Transverse colon (tissue), 4 donors: ENCODE measurements around the gene ISLR. TPM values are rescaled to one million over a fixed set of nuclear protein-coding genes. Genes with fewer than 3 reads are reported as not detected.

ENCODE experiments used
- DNase-seq: peaks from one replicate; pipeline ENCODE4 v3.0.0-alpha.2; 2019
- H3K27ac ChIP-seq, 4 donors: fragments of 200-600 bp; sonication (generic); 2 replicates each; pipeline ENCODE4 v1.5.1; 2016 to 2018; ENCODE audit warnings: inconsistent platforms in 4 of 4
- H3K27me3 ChIP-seq: fragments of 200-600 bp; sonication (generic); 2 replicates; pipeline ENCODE4 v1.5.1; 2017; ENCODE audit warnings: inconsistent platforms
- H3K36me3 ChIP-seq, 4 donors: fragments of 200-600 bp; sonication (generic); 2 replicates each; pipeline ENCODE4 v1.5.1; 2017 to 2019; ENCODE audit warnings: inconsistent platforms in 4 of 4
- H3K4me1 ChIP-seq, 4 donors: fragments of 200-600 bp; sonication (generic); 2 replicates each; pipeline ENCODE4 v1.5.1; 2017 to 2020; ENCODE audit warnings: inconsistent platforms in 4 of 4
- H3K4me3 ChIP-seq, 4 donors: fragments of 200-600 bp; sonication (generic); 1 replicate in 1 of 4; 2 replicates in 3 of 4; pipeline versions ENCODE4 v1.5.1 to v1.6.1; 2017 to 2019; ENCODE audit warnings: inconsistent platforms in 4 of 4
- H3K9me3 ChIP-seq, 2 donors: fragments of 200-600 bp; sonication (generic); 2 replicates each; pipeline ENCODE4 v1.5.1; 2017 to 2019; ENCODE audit warnings: inconsistent platforms in 2 of 2
- CTCF ChIP-seq, 5 experiments: fragments of 200-600 bp in 3 of 5; fragments of 450-650 bp in 2 of 5; sonication (generic) in 3 of 5; IDR thresholded peaks; 1 replicate in 2 of 5; 2 replicates in 3 of 5; pipeline ENCODE4 v1.5.1; 2016 to 2017; ENCODE audit warnings: antibody characterized with exemption in 5 of 5, inconsistent platforms in 3 of 5, mild to moderate bottlenecking in 2 of 5, moderate library complexity in 1 of 5
- EP300 ChIP-seq: sonication (generic); formaldehyde crosslinking; IDR thresholded peaks from one replicate; pipeline ENCODE4 v1.6.1; 2017; ENCODE audit warnings: antibody characterized with exemption, low read depth
- POLR2A ChIP-seq: fragments of 450-650 bp; IDR thresholded peaks from one replicate; pipeline ENCODE4 v1.6.1; 2016; ENCODE audit warnings: antibody characterized with exemption, mild to moderate bottlenecking, moderate library complexity
- POLR2AphosphoS5 ChIP-seq, 3 donors: sonication (generic); formaldehyde crosslinking; IDR thresholded peaks; one replicate each; pipeline ENCODE4 v1.6.1; 2016; ENCODE audit warnings: antibody characterized with exemption in 3 of 3
- WGBS, 2 donors: methylation state at CpG; one replicate each; pipeline ENCODE4 v1.1.5; 2018; ENCODE audit warnings: low coverage in 1 of 2; 5-methylcytosine and 5-hydroxymethylcytosine counted together
- in situ Hi-C, 4 donors: fragments of 200-750 bp; cut with MboI; loops; one replicate each; pipeline versions ENCODE4 v1.15.0 to v1.15.1; 2017; ENCODE audit warnings: low sequenced_read_pairs in 3 of 4, low pct_ligation_motif_present in 1 of 4, low pct_unique_long_range_greater_than_20kb in 1 of 4
- intact Hi-C: fragments of 100-400 bp; cut with DNase I; formaldehyde crosslinking; loops from one replicate; pipeline ENCODE4 v1.15.1; 2023; ENCODE audit warnings: low total_unique reads
- total RNA-seq, 4 donors: library from RNA; depleted of rRNA; stranded (reverse); fragments of >200 nt; gene quantifications; one replicate each; pipeline ENCODE4 v1.1.0, GENCODE V29; 2016

Gene ISLR
- total RNA-seq, 4 donors from 2014 or later: 18.8 to 191 (median 25.5) TPM

GRCh38 chr15:74203914-74204431 is 30.5 kb downstream of the ISLR start:
- Histone ChIP-seq H3K36me3 (no peaks in the 10 kb centered on the region), H3K27ac (no peak overlapping the region), H3K4me1 (peaks cover 0 to 4% (median 0%) of the 10 kb centered on the region in 4 donors), H3K27me3 (no peaks in the 10 kb centered on the region), H3K9me3 (no peaks in the 10 kb centered on the region), H3K4me3 (no peak overlapping the region)
- WGBS, 2 donors: 70 to 75% methylated on average over 1 to 10 of the region's 10 CpGs
- intact Hi-C loops (no loop called here), in situ Hi-C loops (no loop called here)
- DNase-seq: no peak
- TF ChIP-seq CTCF (IDR thresholded peaks at IDR 0.05) (no peak), POLR2A (no peak), EP300 (no peak), POLR2AphosphoS5 (IDR thresholded peaks at IDR 0.05) (no peak)

- Histone ChIP-seq H3K27ac (no peak overlapping the region), H3K9me3 (no peaks in the 10 kb centered on the region), H3K4me3 (no peak overlapping the region), H3K27me3 (no peaks in the 10 kb centered on the region), H3K4me1 (peaks cover 0 to 2% (median 0%) of the 10 kb centered on the region in 4 donors), H3K36me3 (no peaks in the 10 kb centered on the region)
- no peak for DNase-seq
- intact Hi-C loops (no loop called here), in situ Hi-C loops (no loop called here)
- no peak for TF ChIP-seq EP300
- no peak for TF ChIP-seq POLR2A
- no peak for TF ChIP-seq POLR2AphosphoS5 (IDR thresholded peaks at IDR 0.05)
- TF ChIP-seq CTCF (IDR thresholded peaks at IDR 0.05): no peak
- 94% methylated on average over 3 of the region's 4 CpGs; no CpG with 5 or more reads in 1 of the 2 donors for WGBS, 2 donors
Measured at GRCh38 chr15:74205582-74205947, 32.1 kb downstream of the ISLR start.

- TF ChIP-seq POLR2A: no peak
- no peak for TF ChIP-seq CTCF (IDR thresholded peaks at IDR 0.05)
- Histone ChIP-seq H3K27ac (no peak overlapping the region), H3K4me3 (no peak overlapping the region), H3K36me3 (no peaks in the 10 kb centered on the region), H3K4me1 (no peaks in the 10 kb centered on the region), H3K27me3 (no peaks in the 10 kb centered on the region), H3K9me3 (no peaks in the 10 kb centered on the region)
- in situ Hi-C loops: no loop called here
- WGBS, 2 donors: 67% methylated on average over 6 of the region's 6 CpGs; no CpG with 5 or more reads in 1 of the 2 donors
- intact Hi-C loops: no loop called here
- DNase-seq: no peak
Measured at GRCh38 chr15:74206801-74207281, 33.3 kb downstream of the ISLR start.

- WGBS, 2 donors: 64 to 78% methylated on average over 4 to 16 of the region's 16 CpGs
- intact Hi-C loops: no loop called here
- in situ Hi-C loops: no loop called here
Measured at GRCh38 chr15:74207652-74208440, 34.3 kb downstream of the ISLR start.

More at GRCh38 chr15:74207652-74208440, 34.3 kb downstream of the ISLR start:
- Histone ChIP-seq H3K4me1 (no peaks in the 10 kb centered on the region), H3K4me3 (no peak overlapping the region), H3K27me3 (no peaks in the 10 kb centered on the region), H3K9me3 (no peaks in the 10 kb centered on the region), H3K36me3 (no peaks in the 10 kb centered on the region), H3K27ac (no peak overlapping the region)
- no peak for TF ChIP-seq CTCF (IDR thresholded peaks at IDR 0.05)
- no peak for TF ChIP-seq POLR2AphosphoS5 (IDR thresholded peaks at IDR 0.05)
- no peak for TF ChIP-seq EP300
- no peak for TF ChIP-seq POLR2A
- no peak for DNase-seq
